Vagina (tissue), 2 donors: ENCODE data around the gene ELMO1.

Experiments used
- CTCF ChIP-seq, 3 experiments: fragments of 450-650 bp in 2 of 3; fragments of 200-600 bp in 1 of 3; sonication (generic) in 1 of 3; IDR thresholded peaks; one replicate each; pipeline ENCODE4 v1.5.1; 2017 to 2019; ENCODE audit warnings: antibody characterized with exemption in 3 of 3, mild to moderate bottlenecking in 2 of 3, moderate library complexity in 2 of 3
- POLR2A ChIP-seq, 2 donors: fragments of 450-650 bp; IDR thresholded peaks; one replicate each; pipeline ENCODE4 v1.6.1; 2017; ENCODE audit warnings: antibody characterized with exemption in 2 of 2, mild to moderate bottlenecking in 2 of 2, moderate library complexity in 2 of 2
- POLR2AphosphoS5 ChIP-seq, 2 donors: sonication (generic); formaldehyde crosslinking; IDR thresholded peaks; one replicate each; pipeline ENCODE4 v1.9.0; 2017; ENCODE audit warnings: antibody characterized with exemption in 2 of 2, mild to moderate bottlenecking in 2 of 2, low read depth in 1 of 2; ENCODE audit not compliant: insufficient read depth in 1 of 2

DNA sequence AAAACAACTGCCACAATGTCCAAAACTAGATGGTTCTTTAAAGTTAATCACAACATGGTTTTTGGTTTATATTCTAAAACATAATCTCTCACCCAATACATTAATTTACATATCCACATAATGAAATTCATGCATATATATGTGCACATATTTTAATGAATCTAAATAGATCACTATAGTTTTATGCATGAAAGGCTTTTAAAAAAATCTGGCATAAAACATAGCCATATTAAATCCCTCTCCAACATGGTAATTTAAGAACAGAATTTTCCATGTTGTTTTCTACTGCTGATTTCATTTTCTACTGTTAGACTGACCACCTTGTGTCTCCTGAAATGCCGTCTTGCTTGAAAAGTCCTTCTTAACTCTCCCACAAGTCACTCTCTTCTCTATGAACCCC is 528.2 kb downstream of the ELMO1 start:
- TF ChIP-seq CTCF (IDR thresholded peaks at IDR 0.05) (no peak), POLR2A (IDR thresholded peaks at IDR 0.05) (no peak), POLR2AphosphoS5 (IDR thresholded peaks at IDR 0.05; ENCODE audit: insufficient read depth in 1 of 2, low read depth in 1 of 2) (no peak)
